HG03103 (cell line): ENCODE measurements around the gene TET2.
A peak's percentile ranks its signal among the peaks of the same experiment; 100 is the strongest.

Source experiments
- ATAC-seq: cut with Tn5 transposase; IDR thresholded peaks from one replicate; pipeline ENCODE4 v1.9.1; 2021; ENCODE audit warnings: low read depth; ENCODE audit not compliant: unreplicated experiment

Gene TET2

DNA sequence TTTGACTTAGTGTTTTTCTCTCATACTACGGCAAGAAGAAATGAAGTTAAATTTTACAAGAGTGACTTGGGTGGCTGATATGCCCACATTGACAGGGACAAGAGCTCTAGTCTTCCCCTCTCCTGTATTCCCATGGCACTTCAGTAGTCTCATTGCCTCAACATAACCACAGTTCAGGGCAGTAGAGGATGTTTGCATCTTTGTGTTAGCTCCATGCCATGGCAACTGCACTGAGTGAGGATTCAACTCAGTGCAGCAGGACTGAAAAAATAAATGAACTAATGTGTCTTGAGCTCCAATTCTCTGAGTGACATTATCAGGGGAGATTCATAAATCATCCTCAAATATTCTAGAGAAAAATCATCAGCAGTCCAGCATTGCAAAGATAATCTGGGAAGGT is 78.8 kb downstream of the TET2 start:
- ATAC-seq = no peak

DNA sequence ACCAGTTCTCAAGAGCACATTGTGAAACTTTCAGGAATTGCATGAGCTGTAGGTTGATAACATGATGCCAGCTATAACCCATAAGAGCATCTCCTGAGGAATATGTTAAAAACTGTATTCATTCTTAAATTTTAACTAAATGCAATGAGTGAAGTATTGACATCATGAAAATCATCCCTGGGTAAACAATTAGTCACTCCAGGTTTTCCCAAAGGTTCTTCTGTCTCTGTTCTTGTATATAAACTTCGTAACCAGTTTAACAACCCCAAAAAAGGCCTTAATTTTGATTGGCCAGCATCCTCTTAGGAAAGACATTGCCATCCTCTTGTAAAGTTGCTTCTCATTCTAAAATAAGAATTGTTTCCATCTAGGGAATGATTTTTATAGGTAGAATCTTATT is 80.4 kb downstream of the TET2 start:
- no peak for ATAC-seq

DNA sequence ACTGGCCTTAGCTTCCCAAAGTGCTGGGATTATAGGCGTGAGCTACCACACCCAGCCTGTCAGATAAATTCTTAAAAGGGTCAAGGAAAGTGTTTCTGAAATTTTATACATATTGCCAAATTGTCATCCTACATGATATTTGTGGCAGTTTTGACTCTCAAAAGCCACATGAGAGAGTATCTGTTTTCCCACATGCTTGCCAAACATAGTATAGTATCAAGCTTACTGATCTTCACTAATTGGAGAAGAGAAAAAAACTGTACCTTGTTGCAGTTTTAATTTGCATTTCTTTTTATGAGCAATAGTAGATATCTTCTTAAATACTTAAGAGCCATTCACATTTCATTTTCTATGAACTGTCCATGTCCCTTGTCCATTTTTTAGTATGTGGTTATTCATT is 83.6 kb downstream of the TET2 start:
- ATAC-seq = no peak

DNA sequence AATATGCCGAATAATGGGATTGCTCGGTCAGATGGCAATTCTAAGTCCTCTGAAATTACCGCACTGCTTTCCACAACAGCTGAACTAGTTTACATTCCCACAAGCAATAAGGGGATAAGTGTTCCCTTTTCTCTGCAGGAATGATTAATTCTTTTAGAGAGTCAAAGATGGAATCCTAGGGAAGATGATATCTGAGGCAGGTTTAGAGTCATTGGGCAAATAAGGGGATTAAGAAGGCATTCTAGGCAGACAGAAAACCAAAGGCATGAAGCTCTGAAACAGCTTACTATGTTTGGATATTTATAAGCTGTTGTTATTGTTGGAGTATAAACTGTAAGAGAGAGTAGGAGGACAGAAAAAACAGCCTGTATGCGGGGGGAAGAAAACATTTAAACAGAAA is 85.7 kb downstream of the TET2 start:
- no peak for ATAC-seq

DNA sequence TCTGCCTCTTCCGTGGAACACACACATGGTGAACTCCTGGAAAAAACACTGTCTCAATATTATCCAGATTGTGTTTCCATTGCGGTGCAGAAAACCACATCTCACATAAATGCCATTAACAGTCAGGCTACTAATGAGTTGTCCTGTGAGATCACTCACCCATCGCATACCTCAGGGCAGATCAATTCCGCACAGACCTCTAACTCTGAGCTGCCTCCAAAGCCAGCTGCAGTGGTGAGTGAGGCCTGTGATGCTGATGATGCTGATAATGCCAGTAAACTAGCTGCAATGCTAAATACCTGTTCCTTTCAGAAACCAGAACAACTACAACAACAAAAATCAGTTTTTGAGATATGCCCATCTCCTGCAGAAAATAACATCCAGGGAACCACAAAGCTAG is 87.9 kb downstream of the TET2 start:
- no peak for ATAC-seq

DNA sequence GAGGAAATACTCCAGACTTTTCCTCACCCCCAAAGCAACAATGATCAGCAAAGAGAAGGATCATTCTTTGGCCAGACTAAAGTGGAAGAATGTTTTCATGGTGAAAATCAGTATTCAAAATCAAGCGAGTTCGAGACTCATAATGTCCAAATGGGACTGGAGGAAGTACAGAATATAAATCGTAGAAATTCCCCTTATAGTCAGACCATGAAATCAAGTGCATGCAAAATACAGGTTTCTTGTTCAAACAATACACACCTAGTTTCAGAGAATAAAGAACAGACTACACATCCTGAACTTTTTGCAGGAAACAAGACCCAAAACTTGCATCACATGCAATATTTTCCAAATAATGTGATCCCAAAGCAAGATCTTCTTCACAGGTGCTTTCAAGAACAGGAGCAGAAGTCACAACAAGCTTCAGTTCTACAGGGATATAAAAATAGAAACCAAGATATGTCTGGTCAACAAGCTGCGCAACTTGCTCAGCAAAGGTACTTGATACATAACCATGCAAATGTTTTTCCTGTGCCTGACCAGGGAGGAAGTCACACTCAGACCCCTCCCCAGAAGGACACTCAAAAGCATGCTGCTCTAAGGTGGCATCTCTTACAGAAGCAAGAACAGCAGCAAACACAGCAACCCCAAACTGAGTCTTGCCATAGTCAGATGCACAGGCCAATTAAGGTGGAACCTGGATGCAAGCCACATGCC is 89.7 kb downstream of the TET2 start:
- ATAC-seq = peak; percentile 79

DNA sequence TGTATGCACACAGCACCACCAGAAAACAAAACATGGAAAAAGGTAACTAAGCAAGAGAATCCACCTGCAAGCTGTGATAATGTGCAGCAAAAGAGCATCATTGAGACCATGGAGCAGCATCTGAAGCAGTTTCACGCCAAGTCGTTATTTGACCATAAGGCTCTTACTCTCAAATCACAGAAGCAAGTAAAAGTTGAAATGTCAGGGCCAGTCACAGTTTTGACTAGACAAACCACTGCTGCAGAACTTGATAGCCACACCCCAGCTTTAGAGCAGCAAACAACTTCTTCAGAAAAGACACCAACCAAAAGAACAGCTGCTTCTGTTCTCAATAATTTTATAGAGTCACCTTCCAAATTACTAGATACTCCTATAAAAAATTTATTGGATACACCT is 90.2 kb downstream of the TET2 start:
- peak; percentile 23 for ATAC-seq

DNA sequence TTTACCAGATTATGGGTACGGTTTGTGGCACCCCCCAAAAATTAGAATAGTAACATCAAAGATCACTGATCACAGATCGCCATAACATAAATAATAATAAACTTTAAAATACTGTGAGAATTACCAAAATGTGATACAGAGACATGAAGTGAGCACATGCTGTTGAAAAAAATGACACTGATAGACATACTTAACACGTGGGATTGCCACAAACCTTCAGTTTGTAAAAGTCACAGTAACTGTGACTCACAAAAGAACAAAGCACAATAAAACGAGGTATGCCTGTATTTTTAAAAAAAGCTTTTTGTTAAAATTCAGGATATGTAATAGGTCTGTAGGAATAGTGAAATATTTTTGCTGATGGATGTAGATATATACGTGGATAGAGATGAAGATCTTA is 93.4 kb downstream of the TET2 start:
- no peak for ATAC-seq

DNA sequence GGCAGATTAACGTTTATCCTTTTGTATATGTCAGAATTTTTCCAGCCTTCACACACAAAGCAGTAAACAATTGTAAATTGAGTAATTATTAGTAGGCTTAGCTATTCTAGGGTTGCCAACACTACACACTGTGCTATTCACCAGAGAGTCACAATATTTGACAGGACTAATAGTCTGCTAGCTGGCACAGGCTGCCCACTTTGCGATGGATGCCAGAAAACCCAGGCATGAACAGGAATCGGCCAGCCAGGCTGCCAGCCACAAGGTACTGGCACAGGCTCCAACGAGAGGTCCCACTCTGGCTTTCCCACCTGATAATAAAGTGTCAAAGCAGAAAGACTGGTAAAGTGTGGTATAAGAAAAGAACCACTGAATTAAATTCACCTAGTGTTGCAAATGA is 94.8 kb downstream of the TET2 start:
- ATAC-seq = no peak

DNA sequence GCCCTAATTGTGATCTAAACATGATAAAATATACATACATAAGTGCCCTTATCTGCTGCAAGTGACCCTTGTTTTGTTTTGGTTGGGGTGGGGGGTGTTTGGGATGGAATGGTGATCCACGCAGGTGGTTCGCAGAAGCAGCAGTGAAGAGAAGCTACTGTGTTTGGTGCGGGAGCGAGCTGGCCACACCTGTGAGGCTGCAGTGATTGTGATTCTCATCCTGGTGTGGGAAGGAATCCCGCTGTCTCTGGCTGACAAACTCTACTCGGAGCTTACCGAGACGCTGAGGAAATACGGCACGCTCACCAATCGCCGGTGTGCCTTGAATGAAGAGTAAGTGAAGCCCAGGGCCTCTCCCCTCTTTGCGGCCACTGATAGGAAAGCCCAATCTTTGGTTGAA is 96.8 kb downstream of the TET2 start:
- ATAC-seq = no peak

DNA sequence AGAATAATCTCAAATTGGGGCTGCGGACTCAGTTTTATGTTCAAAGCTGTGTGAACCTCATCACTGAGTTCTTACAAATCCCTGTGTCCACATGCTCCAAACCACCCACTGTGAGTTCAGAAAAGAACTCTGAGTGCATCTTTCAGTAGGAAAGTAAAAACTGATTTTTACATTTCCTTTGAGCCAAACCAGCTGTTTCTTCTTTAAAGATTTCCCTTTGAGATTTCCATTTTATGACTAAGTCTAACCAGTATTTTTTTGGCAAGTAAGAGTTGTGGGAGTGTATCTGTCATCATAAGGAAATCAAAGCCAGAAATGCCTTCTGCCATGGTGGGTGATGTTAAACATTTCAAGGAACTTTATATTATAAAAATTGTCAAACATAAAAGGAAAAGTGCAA is 100.0 kb downstream of the TET2 start:
- ATAC-seq = no peak

DNA sequence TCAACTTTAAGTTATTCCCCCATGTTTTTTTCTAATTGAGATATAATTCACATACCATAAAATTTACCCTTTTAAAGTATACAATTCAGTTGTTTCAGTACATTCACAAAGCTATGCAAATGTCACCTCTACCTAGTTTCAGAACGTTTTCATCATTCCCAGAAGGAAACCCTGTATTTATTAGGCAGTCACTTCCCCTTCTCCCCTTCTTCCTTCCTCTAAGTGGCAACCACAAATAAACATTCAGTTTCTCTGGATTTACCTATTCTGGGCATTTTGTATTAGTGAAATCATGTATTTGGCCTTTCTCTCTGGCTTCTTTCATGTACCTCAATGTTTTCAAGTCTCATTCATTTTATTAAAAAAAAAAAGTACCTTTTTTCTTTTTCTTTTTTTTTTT is 101.9 kb downstream of the TET2 start:
- ATAC-seq = no peak

DNA sequence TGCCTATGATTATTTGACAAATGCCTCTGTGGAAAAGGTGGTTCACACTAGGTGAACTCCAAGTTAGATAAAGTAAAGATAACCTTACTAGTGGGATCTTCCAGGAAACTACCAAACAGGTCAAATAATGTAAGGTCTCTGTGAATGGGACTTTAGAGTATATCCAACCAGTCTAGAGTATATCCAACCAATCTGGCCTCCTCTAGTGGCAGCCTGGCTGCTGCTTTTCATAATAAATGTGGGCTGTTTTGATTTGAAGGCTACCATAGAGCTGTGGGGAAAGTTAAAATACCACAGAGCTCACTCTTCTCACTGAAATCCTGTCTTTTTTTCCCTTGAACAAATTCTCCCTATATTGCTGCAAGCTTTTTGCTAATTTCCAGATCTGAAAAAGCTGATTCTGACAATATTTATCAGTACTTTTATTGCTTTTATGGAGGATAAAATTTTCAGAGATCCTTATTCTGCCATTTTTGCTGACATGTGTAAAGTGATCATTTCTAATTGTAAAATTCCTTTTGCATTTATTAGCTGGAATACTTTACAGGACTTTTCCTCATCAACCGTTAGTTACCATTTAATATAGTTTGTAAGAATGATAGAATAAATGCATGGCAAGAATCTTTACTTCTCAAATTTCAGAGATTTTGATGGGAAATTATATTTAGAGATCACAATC is 111.3 kb downstream of the TET2 start:
- no peak for ATAC-seq

DNA sequence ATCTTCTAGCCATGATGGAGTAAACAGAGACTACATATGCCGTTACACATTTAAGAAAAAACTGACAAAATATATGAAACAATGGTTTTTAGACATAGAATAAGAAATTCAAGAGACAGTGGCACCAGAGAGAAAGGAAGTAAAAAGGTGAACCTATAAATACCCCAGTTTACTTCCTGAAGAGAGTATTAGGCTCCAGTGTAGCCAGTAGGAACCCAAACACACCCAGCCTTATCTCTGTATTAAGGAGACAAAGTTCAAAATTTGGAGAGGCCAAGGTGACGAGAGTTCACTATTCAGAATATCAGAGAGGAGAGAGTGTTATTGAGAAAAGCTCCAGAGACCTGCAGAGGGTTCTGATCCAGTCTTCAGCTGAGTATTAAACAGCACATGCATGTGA is 119.0 kb downstream of the TET2 start:
- no peak for ATAC-seq

DNA sequence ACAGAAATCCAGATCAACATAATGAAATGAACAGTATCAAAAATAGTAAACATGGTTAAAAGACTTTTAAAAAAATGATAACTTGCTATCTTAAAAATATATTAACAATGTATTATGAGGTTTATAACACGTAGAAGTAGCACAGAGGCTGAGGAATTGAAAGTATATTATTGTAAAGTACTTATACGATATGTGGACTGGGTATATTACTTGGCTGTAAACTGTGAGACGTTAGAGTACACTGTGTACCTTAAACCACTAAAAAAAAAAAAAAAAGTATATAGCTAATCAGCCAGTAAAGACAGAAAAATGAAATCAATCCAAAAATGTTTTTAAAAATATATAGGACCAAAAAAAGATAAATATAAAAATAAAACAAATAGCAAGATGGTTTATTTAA is 120.6 kb downstream of the TET2 start:
- no peak for ATAC-seq

DNA sequence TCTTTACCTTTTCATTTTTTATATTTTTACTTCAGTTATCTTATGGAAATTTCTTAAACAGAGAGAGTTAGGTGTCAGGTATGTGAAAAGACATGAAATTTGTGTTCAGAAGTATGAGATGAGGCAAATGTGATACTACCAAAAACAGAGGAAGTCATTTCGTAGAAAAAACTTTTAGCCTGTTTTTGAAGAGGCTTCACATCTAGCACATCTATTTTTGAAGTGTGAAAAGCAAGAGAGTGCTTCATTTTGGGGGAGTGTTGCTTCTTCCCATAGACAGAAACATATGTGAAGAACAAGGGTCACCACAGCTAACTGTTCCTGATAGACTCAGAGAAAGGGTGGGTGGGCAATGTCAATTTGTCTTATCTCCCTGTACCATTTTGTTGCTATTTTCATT is 125.3 kb downstream of the TET2 start:
- ATAC-seq = no peak

DNA sequence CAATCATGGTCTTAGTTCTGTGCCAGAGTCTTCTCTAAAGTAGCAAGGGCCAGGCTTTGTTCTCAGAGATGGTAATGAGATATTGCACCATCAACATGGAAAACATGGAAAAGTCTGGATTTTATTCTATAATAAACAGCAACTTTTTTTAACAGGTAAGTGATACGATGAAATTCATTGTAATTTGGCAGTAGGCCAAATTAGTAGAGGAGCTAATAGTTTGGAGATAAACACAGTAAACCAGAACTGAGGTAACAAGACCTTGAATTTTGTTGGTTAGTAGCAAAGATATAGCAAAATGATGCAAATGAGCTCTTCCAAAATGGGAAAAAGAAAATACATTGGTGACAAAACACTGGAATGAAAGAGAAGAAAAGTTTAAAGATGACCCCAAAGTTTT is 126.6 kb downstream of the TET2 start:
- ATAC-seq = no peak

DNA sequence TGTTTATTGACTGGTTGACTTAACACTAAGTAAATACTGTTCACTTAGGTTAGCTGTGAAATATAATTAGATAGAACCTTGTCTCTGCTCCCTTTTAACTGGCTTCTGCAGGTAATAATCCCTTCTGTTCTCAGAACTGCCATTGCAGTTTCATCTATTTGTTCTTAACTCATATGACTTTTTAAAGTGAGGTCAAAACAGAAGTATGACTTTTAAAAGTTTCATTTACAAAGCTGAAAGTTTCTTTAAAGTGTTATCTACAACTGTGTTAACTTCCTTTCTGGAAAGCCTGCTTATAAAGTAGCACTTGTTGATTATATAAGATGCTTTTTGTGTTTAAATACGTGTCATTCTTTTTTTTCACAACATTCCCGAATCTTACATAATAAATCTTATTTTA is 127.4 kb downstream of the TET2 start:
- no peak for ATAC-seq

DNA sequence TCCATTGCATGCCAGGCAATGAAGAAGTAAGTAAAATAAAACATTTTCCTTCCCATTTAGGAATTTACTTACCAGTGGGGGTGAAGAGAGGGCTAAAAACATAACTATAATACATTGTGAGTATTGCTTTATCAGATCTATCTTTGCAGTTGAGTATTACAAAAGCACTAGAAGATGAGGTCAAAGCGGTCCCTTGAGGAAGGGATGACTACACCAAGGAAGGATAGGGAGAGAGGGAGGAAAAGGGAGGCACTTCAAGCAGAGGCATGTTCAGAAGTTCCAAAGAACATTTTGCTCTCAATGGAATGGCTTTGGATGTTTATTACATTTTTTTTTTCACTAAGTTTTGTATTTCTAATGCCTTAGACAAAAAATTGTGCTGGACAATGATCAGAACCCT is 127.8 kb downstream of the TET2 start:
- ATAC-seq = no peak

DNA sequence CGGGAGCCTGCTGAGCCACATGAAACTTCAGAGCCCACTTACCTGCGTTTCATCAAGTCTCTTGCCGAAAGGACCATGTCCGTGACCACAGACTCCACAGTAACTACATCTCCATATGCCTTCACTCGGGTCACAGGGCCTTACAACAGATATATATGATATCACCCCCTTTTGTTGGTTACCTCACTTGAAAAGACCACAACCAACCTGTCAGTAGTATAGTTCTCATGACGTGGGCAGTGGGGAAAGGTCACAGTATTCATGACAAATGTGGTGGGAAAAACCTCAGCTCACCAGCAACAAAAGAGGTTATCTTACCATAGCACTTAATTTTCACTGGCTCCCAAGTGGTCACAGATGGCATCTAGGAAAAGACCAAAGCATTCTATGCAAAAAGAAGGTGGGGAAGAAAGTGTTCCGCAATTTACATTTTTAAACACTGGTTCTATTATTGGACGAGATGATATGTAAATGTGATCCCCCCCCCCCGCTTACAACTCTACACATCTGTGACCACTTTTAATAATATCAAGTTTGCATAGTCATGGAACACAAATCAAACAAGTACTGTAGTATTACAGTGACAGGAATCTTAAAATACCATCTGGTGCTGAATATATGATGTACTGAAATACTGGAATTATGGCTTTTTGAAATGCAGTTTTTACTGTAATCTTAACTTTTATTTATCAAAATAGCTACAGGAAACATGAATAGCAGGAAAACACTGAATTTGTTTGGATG is 129.9 kb downstream of the TET2 start:
- no peak for ATAC-seq

DNA sequence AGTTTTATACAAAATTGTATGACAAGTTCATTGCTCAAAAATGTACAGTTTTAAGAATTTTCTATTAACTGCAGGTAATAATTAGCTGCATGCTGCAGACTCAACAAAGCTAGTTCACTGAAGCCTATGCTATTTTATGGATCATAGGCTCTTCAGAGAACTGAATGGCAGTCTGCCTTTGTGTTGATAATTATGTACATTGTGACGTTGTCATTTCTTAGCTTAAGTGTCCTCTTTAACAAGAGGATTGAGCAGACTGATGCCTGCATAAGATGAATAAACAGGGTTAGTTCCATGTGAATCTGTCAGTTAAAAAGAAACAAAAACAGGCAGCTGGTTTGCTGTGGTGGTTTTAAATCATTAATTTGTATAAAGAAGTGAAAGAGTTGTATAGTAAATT is 131.0 kb downstream of the TET2 start:
- ATAC-seq = no peak

DNA sequence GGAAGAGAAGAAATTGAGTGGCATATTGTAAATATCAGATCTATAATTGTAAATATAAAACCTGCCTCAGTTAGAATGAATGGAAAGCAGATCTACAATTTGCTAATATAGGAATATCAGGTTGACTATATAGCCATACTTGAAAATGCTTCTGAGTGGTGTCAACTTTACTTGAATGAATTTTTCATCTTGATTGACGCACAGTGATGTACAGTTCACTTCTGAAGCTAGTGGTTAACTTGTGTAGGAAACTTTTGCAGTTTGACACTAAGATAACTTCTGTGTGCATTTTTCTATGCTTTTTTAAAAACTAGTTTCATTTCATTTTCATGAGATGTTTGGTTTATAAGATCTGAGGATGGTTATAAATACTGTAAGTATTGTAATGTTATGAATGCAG is 132.6 kb downstream of the TET2 start:
- no peak for ATAC-seq
